GM12878 (cell line): ENCODE results near the gene GAB1. TPM values are rescaled to one million over a fixed set of nuclear protein-coding genes. Genes with fewer than 3 reads are reported as not detected.

ENCODE experiments used
- ATAC-seq: fragments of 200-7000 bp; cut with Tn5 transposase; 3 replicates; pipeline ENCODE4 v1.9.1; 2020; ENCODE audit warnings: mild to moderate bottlenecking, moderate library complexity
- BruUV-seq: library from RNA; stranded (reverse); fragments of 400-500 nt; replicated peaks from 2 replicates; lab custom pipeline; 2021; lab: Mats Ljungman, UMichigan
- CTCF ChIA-PET: fragments of 300-600 bp; sonication (Branson Sonifier 250); formaldehyde crosslinking; extraction: SDS; loops from one replicate; lab custom pipeline; 2021; ENCODE audit warnings: inconsistent platforms; lab: Yijun Ruan, JAX
- POLR2A ChIA-PET: fragments of 350-600 bp; formaldehyde crosslinking; extraction: SDS; loops from one replicate; lab custom pipeline; 2021; ENCODE audit warnings: inconsistent platforms; lab: Charles Lee
- RAD21 ChIA-PET: fragments of 300-600 bp; sonication (Branson Sonifier 250); formaldehyde crosslinking; loops from one replicate; lab custom pipeline; 2023; ENCODE audit warnings: antibody characterized with exemption; ENCODE audit not compliant: unreplicated experiment; lab: Charles Lee
- SMC1A ChIA-PET: fragments of 300-600 bp; sonication (Branson Sonifier 250); formaldehyde crosslinking; loops from one replicate; lab custom pipeline; 2023; ENCODE audit not compliant: unreplicated experiment, uncharacterized antibody; lab: Charles Lee
- DNase-seq: peaks from one replicate; pipeline ENCODE4 v3.0.0-alpha.2; 2011; ENCODE audit warnings: low read depth, low spot score
- FAIRE-seq: peaks from 3 replicates; lab custom pipeline; 2011; peaks lifted over from hg19 to GRCh38; lab: Jason Lieb, UNC
- H2AFZ ChIP-seq: 2 replicates; pipeline ENCODE4 v1.6.0; 2011; ENCODE audit warnings: low read depth, low read length, control low read depth; ENCODE audit not compliant: control insufficient read depth
- H3K27ac ChIP-seq: 2 replicates; pipeline ENCODE4 v1.5.1; 2011; ENCODE audit warnings: control low read depth; ENCODE audit not compliant: control insufficient read depth, insufficient read depth
- H3K27me3 ChIP-seq, 2 experiments: replicated peaks in 1 of 2; 2 replicates each; pipeline versions ENCODE4 v1.6.0 to v1.6.1; 2011; ENCODE audit warnings: low read length in 1 of 2; ENCODE audit not compliant: control insufficient read depth in 2 of 2, insufficient read depth in 2 of 2
- H3K36me3 ChIP-seq, 2 experiments: 2 replicates each; pipeline ENCODE4 v1.5.1; 2011; ENCODE audit warnings: low read length in 1 of 2; ENCODE audit not compliant: control insufficient read depth in 2 of 2, insufficient read depth in 2 of 2
- H3K4me1 ChIP-seq: 2 replicates; pipeline ENCODE4 v1.6.1; 2011; ENCODE audit warnings: mild to moderate bottlenecking, low read length, moderate library complexity, mixed read lengths; ENCODE audit not compliant: control insufficient read depth, insufficient read depth
- H3K4me2 ChIP-seq: 2 replicates; pipeline ENCODE4 v1.6.0; 2011; ENCODE audit warnings: control low read depth; ENCODE audit not compliant: control insufficient read depth, insufficient read depth
- H3K4me3 ChIP-seq: fragments of 200-600 bp; sonication (generic); 2 replicates; pipeline ENCODE4 v1.5.1; 2016
- H3K79me2 ChIP-seq: 2 replicates; pipeline ENCODE4 v1.6.0; 2011; ENCODE audit warnings: low read length; ENCODE audit not compliant: control insufficient read depth, insufficient read depth
- H3K9ac ChIP-seq: 2 replicates; pipeline ENCODE4 v1.8.0; 2011; ENCODE audit warnings: low read length, control low read depth, mixed read lengths; ENCODE audit not compliant: control insufficient read depth, insufficient read depth
- H3K9me3 ChIP-seq: replicated peaks from 3 replicates; pipeline ENCODE4 v1.5.1; 2011; ENCODE audit warnings: mild to moderate bottlenecking, low read length; ENCODE audit not compliant: control insufficient read depth, insufficient read depth
- H4K20me1 ChIP-seq: 2 replicates; pipeline ENCODE4 v1.6.0; 2011; ENCODE audit not compliant: control insufficient read depth, insufficient read depth
- BHLHE40 ChIP-seq, 2 experiments: fragments of 450-650 bp in 1 of 2; IDR thresholded peaks; 2 replicates each; pipeline ENCODE4 v1.6.1; 2011 to 2017; ENCODE audit warnings: low read depth in 2 of 2, borderline replicate concordance in 1 of 2, improper control_type of control experiment in 1 of 2, low read length in 1 of 2, mild to moderate bottlenecking in 1 of 2
- MYC ChIP-seq: IDR thresholded peaks from 2 replicates; pipeline ENCODE4 v1.6.1; 2011; ENCODE audit warnings: mild to moderate bottlenecking, low read length, moderate library complexity, inconsistent platforms; ENCODE audit not compliant: insufficient read depth, insufficient replicate concordance, insufficient read length, severe bottlenecking
- RUNX3 ChIP-seq: IDR thresholded peaks from 2 replicates; pipeline ENCODE4 v1.6.1; 2012; ENCODE audit warnings: low read length, inconsistent platforms
- ZNF687 ChIP-seq: fragments of 450-650 bp; IDR thresholded peaks from 2 replicates; pipeline ENCODE4 v1.6.1; 2017; ENCODE audit warnings: mild to moderate bottlenecking, moderate library complexity
- WGBS: methylation state at CpG from one replicate; pipeline ENCODE4 v1.1.6; 2016; ENCODE audit warnings: low lambda C conversion rate; ENCODE audit not compliant: insufficient replicate concordance, insufficient coverage; ENCODE audit errors: missing lambda C conversion rate; 5-methylcytosine and 5-hydroxymethylcytosine counted together
- in situ Hi-C: fragments of 300-500 bp; cut with MboI; formaldehyde crosslinking; loops from 9 replicates; pipeline ENCODE4 v1.14.3; 2018; ENCODE audit warnings: mixed read lengths
- intact Hi-C: fragments of 100-400 bp; cut with micrococcal nuclease; formaldehyde crosslinking; loops from one replicate; pipeline ENCODE4 v1.14.2; 2022; ENCODE audit not compliant: unreplicated experiment
- polyA plus RNA-seq, 11 experiments: library from polyadenylated mRNA; depleted of rRNA in 4 of 11; unstranded in 6 of 11; stranded (reverse) in 5 of 11; fragments of >200 nt; fragmentation: Nextera tagmentation in 4 of 11; fragmentation: Illumina TruSeq in 1 of 11; extraction: Ambion mirVana in 4 of 11; extraction: Trizol in 1 of 11; gene quantifications; 1 replicate in 1 of 11; 2 replicates in 10 of 11; pipeline versions ENCODE4 v1.2.1 to v1.2.3, GENCODE V29; 2011 to 2016; ENCODE audit warnings: inconsistent platforms in 2 of 11, missing spikeins in 2 of 11, low read depth in 1 of 11
- total RNA-seq, 4 experiments: library from RNA; depleted of rRNA in 3 of 4; stranded (reverse); fragments of >200 nt in 3 of 4; fragmentation: Illumina TruSeq in 1 of 4; extraction: Trizol in 1 of 4; gene quantifications; 2 replicates each; pipeline versions ENCODE4 v1.2.1 to v1.2.3, GENCODE V29; 2013 to 2021
- TF ChIP-seq, protein P1 (sequence below): IDR thresholded peaks from 2 replicates; pipeline ENCODE4 v1.6.1; 2012; ENCODE audit warnings: low read depth, low read length, improper control_type of control experiment

The GAB1 gene
- total and polyA plus RNA-seq, 10 of the 15 experiments (the other 5 are each of a cell fraction or from before 2014, with no cell fraction given): 0.37 to 5.3 (median 3.2) TPM

GRCh38 chr4:143313521-143313920, 23.2 kb upstream of the GAB1 start:
- Histone ChIP-seq H4K20me1 (no peaks in the 10 kb centered on the region), H3K9me3 (no peaks in the 10 kb centered on the region), H3K4me3 (no peak overlapping the region), H2AFZ (no peak overlapping the region), H3K4me2 (no peak overlapping the region), H3K9ac (no peak overlapping the region), H3K79me2 (no peaks in the 10 kb centered on the region), H3K36me3 (no peaks in the 10 kb centered on the region), H3K27me3 (no peaks in the 10 kb centered on the region; a peak in 1 of 4 replicates), H3K4me1 (no peaks in the 10 kb centered on the region), H3K27ac (no peak overlapping the region)
- DNase-seq: no peak
- no peak for ATAC-seq
- intact Hi-C loops (no loop called here), in situ Hi-C loops (no loop called here)
- ChIA-PET CTCF (no interaction called here), SMC1A (no interaction called here), POLR2A (no interaction called here), RAD21 (no interaction called here)
- TF ChIP-seq BHLHE40 (IDR thresholded peaks at IDR 0.05; ENCODE audit: borderline replicate concordance in 1 of 2, low read depth in 2 of 2, low read length in 1 of 2) (no peak), ZNF687 (no peak), RUNX3 (no peak), MYC (no peak)
- TF ChIP-seq, protein P1, sequence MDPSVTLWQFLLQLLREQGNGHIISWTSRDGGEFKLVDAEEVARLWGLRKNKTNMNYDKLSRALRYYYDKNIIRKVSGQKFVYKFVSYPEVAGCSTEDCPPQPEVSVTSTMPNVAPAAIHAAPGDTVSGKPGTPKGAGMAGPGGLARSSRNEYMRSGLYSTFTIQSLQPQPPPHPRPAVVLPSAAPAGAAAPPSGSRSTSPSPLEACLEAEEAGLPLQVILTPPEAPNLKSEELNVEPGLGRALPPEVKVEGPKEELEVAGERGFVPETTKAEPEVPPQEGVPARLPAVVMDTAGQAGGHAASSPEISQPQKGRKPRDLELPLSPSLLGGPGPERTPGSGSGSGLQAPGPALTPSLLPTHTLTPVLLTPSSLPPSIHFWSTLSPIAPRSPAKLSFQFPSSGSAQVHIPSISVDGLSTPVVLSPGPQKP: no peak
- WGBS: 74% methylated on average over 1 of the region's 1 CpG
- FAIRE-seq: no peak
- no TSS peak for BruUV-seq
